Gastrocnemius medialis (tissue), 4 donors: ENCODE measurements around the gene ACOXL.

ENCODE experiments used
- POLR2A ChIP-seq, 2 donors: fragments of 450-650 bp; IDR thresholded peaks; one replicate each; pipeline ENCODE4 v1.6.1; 2017; ENCODE audit warnings: antibody characterized with exemption in 2 of 2, mild to moderate bottlenecking in 2 of 2, moderate library complexity in 2 of 2
- TF ChIP-seq, protein P1 (sequence below), 5 experiments: fragments of 450-650 bp in 3 of 5; fragments of 200-600 bp in 2 of 5; sonication (generic) in 2 of 5; IDR thresholded peaks in 4 of 5; conservative IDR thresholded peaks in 1 of 5; 1 replicate in 4 of 5; 2 replicates in 1 of 5; pipeline ENCODE4 v1.5.1; 2016 to 2019; ENCODE audit warnings: antibody characterized with exemption in 5 of 5, mild to moderate bottlenecking in 3 of 5, moderate library complexity in 3 of 5

DNA sequence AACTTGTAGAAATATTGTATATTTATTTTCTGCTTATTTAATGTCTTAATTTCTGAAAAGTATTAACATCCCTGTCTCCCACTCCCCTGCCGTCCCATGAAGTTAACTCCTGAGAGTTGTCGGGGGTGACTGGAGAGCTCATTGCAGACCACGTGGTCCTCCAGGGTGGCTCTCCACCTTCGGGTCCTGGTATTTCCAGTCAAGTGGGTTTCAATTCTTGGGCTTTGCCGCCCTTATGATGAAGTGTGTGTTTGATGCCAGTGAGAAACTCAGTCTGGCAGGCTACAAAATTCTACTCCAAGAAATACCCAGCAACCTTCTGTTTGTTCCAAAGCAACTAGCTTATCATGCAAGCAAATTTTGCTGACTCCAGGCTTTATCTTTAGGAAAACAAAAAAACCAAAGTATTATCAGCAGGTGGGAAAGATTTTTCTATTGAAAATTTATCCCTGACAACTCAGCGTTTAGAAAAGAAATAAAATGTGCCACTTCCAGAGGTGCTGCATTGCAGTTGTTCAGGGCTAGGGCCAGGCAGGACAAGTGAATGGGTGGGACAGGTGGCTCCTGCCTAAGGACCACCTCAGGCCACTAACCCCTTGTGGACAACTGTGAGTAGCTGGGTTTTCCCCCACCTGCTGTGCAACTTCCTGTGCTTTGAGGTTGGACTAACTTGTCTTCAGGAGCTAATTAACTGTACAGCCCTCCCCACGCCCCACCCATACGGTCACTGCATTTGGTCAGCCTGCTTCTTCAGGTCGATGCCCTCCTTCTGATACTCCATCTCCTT lies 434.9 kb downstream of the ACOXL start:
- TF ChIP-seq, protein P1, sequence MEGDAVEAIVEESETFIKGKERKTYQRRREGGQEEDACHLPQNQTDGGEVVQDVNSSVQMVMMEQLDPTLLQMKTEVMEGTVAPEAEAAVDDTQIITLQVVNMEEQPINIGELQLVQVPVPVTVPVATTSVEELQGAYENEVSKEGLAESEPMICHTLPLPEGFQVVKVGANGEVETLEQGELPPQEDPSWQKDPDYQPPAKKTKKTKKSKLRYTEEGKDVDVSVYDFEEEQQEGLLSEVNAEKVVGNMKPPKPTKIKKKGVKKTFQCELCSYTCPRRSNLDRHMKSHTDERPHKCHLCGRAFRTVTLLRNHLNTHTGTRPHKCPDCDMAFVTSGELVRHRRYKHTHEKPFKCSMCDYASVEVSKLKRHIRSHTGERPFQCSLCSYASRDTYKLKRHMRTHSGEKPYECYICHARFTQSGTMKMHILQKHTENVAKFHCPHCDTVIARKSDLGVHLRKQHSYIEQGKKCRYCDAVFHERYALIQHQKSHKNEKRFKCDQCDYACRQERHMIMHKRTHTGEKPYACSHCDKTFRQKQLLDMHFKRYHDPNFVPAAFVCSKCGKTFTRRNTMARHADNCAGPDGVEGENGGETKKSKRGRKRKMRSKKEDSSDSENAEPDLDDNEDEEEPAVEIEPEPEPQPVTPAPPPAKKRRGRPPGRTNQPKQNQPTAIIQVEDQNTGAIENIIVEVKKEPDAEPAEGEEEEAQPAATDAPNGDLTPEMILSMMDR (IDR thresholded peaks at IDR 0.05 in 4 of 5, conservative IDR thresholded peaks at IDR 0.05 in 1 of 5) = no peak
- no peak for TF ChIP-seq POLR2A (IDR thresholded peaks at IDR 0.05)
